Neural crest cell (in vitro differentiated cells): ENCODE data around the gene ST14. TPM values are rescaled to one million over a fixed set of nuclear protein-coding genes. Genes with fewer than 3 reads are reported as not detected.
A peak's percentile ranks its signal among the peaks of the same experiment; 100 is the strongest.

Experiments used
- DNase-seq: peaks from one replicate; pipeline ENCODE4 v3.0.0; 2021; ENCODE audit warnings: low read depth, mixed read lengths, low spot score
- H3K27ac Mint-ChIP-seq: one replicate; pipeline ENCODE4 v1.8.0; 2021; ENCODE audit warnings: mild to moderate bottlenecking, mixed read lengths; ENCODE audit not compliant: unreplicated experiment
- H3K27me3 Mint-ChIP-seq: 2 replicates; pipeline ENCODE4 v1.8.0; 2021; ENCODE audit warnings: low read depth, mild to moderate bottlenecking, mixed read lengths
- H3K36me3 Mint-ChIP-seq: 2 replicates; pipeline ENCODE4 v1.8.0; 2021; ENCODE audit warnings: low read depth, mild to moderate bottlenecking, mixed read lengths
- H3K4me1 Mint-ChIP-seq: 2 replicates; pipeline ENCODE4 v1.8.0; 2021; ENCODE audit warnings: mixed read lengths
- H3K4me3 Mint-ChIP-seq: one replicate; pipeline ENCODE4 v1.8.0; 2021; ENCODE audit warnings: mild to moderate bottlenecking, mixed read lengths
- H3K9me3 Mint-ChIP-seq: 2 replicates; pipeline ENCODE4 v1.8.0; 2021; ENCODE audit warnings: mixed read lengths
- total RNA-seq: library from RNA; stranded (reverse); gene quantifications from 2 replicates; pipeline ENCODE4 v1.2.1, GENCODE V29; 2021
- TF ChIP-seq, protein P1 (sequence below): fragments of 200-600 bp; sonication (generic); conservative IDR thresholded peaks from 2 replicates; pipeline ENCODE4 v1.5.0; 2021; ENCODE audit warnings: antibody characterized with exemption, mild to moderate bottlenecking

ST14 gene
- total RNA-seq, 1 donor from 2014 or later: 0.12 TPM

DNA sequence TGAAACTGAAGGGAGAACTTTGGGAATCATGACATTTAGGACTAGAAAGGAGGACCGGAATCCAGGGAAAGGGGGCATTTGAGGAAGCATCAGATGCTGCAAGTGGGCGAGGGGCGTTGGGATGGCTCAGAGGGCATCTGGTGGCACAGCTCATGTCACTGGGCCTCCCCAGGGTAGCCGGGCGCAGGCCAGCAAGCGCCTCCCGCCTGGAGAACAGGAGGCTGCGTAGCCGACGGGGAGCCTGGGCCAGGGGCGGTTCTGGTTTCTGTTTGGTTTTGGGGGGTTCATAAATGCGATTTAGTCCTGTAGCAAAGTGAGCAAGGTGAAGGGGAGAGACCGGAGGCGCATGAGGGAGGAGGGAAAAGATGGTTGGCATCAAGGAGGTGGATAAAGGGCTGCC, 443 bp upstream of the ST14 start:
- Mint-ChIP-seq H3K27ac (no peak overlapping the region), H3K27me3 (peaks cover 78% of the 10 kb centered on the region), H3K36me3 (peaks cover 9% of the 10 kb centered on the region), H3K4me1 (peaks cover 17% of the 10 kb centered on the region), H3K4me3 (peak overlapping the region; percentile 42), H3K9me3 (no peaks in the 10 kb centered on the region)
- TF ChIP-seq, protein P1, sequence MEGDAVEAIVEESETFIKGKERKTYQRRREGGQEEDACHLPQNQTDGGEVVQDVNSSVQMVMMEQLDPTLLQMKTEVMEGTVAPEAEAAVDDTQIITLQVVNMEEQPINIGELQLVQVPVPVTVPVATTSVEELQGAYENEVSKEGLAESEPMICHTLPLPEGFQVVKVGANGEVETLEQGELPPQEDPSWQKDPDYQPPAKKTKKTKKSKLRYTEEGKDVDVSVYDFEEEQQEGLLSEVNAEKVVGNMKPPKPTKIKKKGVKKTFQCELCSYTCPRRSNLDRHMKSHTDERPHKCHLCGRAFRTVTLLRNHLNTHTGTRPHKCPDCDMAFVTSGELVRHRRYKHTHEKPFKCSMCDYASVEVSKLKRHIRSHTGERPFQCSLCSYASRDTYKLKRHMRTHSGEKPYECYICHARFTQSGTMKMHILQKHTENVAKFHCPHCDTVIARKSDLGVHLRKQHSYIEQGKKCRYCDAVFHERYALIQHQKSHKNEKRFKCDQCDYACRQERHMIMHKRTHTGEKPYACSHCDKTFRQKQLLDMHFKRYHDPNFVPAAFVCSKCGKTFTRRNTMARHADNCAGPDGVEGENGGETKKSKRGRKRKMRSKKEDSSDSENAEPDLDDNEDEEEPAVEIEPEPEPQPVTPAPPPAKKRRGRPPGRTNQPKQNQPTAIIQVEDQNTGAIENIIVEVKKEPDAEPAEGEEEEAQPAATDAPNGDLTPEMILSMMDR: no peak
- DNase-seq: no peak

- TF ChIP-seq, protein P1: no peak
- peaks cover 17% of the 10 kb centered on the region for H3K4me1 Mint-ChIP-seq
- H3K27ac Mint-ChIP-seq: no peak overlapping the region
- H3K4me3 Mint-ChIP-seq: peak overlapping the region; percentile 54
- peaks cover 79% of the 10 kb centered on the region for H3K27me3 Mint-ChIP-seq
- H3K36me3 Mint-ChIP-seq: peaks cover 9% of the 10 kb centered on the region
- H3K9me3 Mint-ChIP-seq: no peaks in the 10 kb centered on the region
- no peak for DNase-seq
These were observed 1.0 kb downstream of the ST14 start for GRCh38 chr11:130160498-130161155.

DNA sequence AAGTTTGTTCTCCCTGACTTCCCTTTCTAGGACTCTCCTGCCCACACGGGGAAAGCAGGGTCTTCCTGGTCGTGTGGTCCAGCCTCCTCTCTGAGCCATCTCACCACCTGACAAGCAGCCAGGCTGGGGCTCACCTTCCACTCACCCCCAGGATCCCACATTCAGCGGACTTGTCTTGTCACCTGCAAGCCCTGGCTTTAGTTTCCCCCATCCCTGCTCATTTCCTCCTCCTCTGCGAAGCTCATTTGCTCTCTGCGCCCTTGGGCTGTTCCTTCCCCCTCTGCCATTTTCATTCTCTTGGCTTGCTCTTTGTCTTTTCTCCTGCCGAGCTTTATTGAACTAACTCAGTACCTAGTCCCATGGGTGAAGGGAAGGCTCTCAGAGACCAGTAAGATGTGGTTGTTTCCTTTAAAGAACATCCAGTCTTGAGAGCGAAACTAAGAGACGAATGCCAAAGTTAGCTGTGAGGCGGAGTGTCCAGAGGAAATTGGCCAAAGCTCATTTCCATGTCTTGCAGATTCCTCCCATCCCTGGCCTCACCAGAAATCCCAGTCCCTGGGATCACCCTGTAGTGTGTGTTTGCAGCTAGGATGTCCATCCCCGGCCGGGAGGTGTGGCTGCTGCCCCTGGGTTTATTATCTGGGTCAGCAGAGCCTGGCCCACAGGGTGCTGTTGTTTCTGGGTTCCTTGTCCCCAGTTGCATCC, 2.0 kb downstream of the ST14 start:
- Mint-ChIP-seq H3K9me3 (no peaks in the 10 kb centered on the region), H3K27ac (no peak overlapping the region), H3K36me3 (peaks cover 7% of the 10 kb centered on the region), H3K27me3 (peaks cover 78% of the 10 kb centered on the region), H3K4me3 (peak overlapping the region; percentile 26), H3K4me1 (peaks cover 17% of the 10 kb centered on the region)
- no peak for DNase-seq
- TF ChIP-seq, protein P1: no peak

DNA sequence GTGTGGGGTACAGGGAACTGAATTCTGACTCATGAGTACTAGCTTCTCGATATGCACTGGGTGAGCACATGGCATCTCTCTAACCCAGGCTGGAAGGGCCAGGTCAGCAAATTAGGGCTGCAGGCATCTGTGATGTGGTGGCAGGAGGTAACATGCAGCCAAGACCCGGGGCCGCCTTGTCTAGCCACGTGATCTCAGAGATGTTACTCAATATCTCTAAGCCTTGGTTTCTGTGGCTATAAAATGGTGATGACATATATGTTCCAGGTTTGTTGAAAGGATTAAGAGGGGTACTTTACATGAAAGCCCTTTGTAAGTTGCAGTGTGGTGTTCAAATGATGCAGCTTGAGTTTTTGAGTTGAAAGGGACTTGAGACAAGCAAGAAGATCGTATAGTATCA, 3.2 kb downstream of the ST14 start:
- H3K27me3 Mint-ChIP-seq: peaks cover 68% of the 10 kb centered on the region
- TF ChIP-seq, protein P1: no peak
- H3K36me3 Mint-ChIP-seq: peaks cover 7% of the 10 kb centered on the region
- no peak overlapping the region for H3K27ac Mint-ChIP-seq
- peaks cover 17% of the 10 kb centered on the region for H3K4me1 Mint-ChIP-seq
- no peak for DNase-seq
- no peak overlapping the region for H3K4me3 Mint-ChIP-seq
- no peaks in the 10 kb centered on the region for H3K9me3 Mint-ChIP-seq

- Mint-ChIP-seq H3K4me1 (peaks cover 11% of the 10 kb centered on the region), H3K27ac (no peak overlapping the region), H3K4me3 (no peak overlapping the region)
These were observed 4.0 kb downstream of the ST14 start for GRCh38 chr11:130163346-130164220.

More at GRCh38 chr11:130163346-130164220, 4.0 kb downstream of the ST14 start:
- TF ChIP-seq, protein P1: no peak
- Mint-ChIP-seq H3K27me3 (peaks cover 60% of the 10 kb centered on the region), H3K36me3 (peaks cover 6% of the 10 kb centered on the region), H3K9me3 (no peaks in the 10 kb centered on the region)
- DNase-seq: no peak
